Naive B cell (primary cell): Measurements from ENCODE around the gene GPS1. TPM values are rescaled to one million over a fixed set of nuclear protein-coding genes. Genes with fewer than 3 reads are reported as not detected.

Experiments used
- ATAC-seq, 2 donors: fragments of 150-1000 bp; cut with Tn5 transposase; 2 replicates each; pipeline ENCODE4 v1.10.0; 2021; ENCODE audit warnings: low read depth in 2 of 2, mild to moderate bottlenecking in 2 of 2, moderate library complexity in 2 of 2
- DNase-seq: peaks from one replicate; pipeline ENCODE4 v3.0.0; 2022
- H3K27ac Mint-ChIP-seq, 6 donors: one replicate each; pipeline ENCODE4 v1.8.0; 2020 to 2022; ENCODE audit warnings: mild to moderate bottlenecking in 6 of 6, mixed read lengths in 6 of 6, moderate library complexity in 5 of 6, inconsistent platforms in 2 of 6
- H3K27me3 Mint-ChIP-seq, 3 donors: one replicate each; pipeline ENCODE4 v1.8.0; 2021 to 2022; ENCODE audit warnings: mixed read lengths in 3 of 3, mild to moderate bottlenecking in 1 of 3
- H3K36me3 Mint-ChIP-seq, 2 donors: one replicate each; pipeline ENCODE4 v1.8.0; 2020 to 2022; ENCODE audit warnings: mixed read lengths in 2 of 2, inconsistent platforms in 1 of 2, mild to moderate bottlenecking in 1 of 2
- H3K4me1 Mint-ChIP-seq, 3 donors: one replicate each; pipeline ENCODE4 v1.8.0; 2020 to 2022; ENCODE audit warnings: mixed read lengths in 3 of 3, inconsistent platforms in 1 of 3, mild to moderate bottlenecking in 1 of 3, moderate library complexity in 1 of 3
- H3K4me3 Mint-ChIP-seq, 8 donors: one replicate each; pipeline ENCODE4 v1.8.0; 2020 to 2022; ENCODE audit warnings: mild to moderate bottlenecking in 8 of 8, mixed read lengths in 8 of 8, moderate library complexity in 8 of 8, inconsistent platforms in 2 of 8
- H3K9me3 Mint-ChIP-seq, 7 donors: one replicate each; pipeline ENCODE4 v1.8.0; 2020 to 2022; ENCODE audit warnings: mixed read lengths in 7 of 7, mild to moderate bottlenecking in 5 of 7, inconsistent platforms in 2 of 7, moderate library complexity in 1 of 7
- polyA plus RNA-seq, 6 donors: library from polyadenylated mRNA; unstranded; fragments of 300-500 nt; fragmentation: Illumina TruSeq; gene quantifications; one replicate each; pipeline ENCODE4 v1.2.3, GENCODE V29; 2021; ENCODE audit warnings: low read depth in 6 of 6

Gene GPS1
- polyA plus RNA-seq, 6 donors from 2014 or later, result 103 to 138 (median 109) TPM

- H3K4me1 Mint-ChIP-seq, result no peaks in the 10 kb centered on the region
- no peaks in the 10 kb centered on the region for H3K36me3 Mint-ChIP-seq
- H3K9me3 Mint-ChIP-seq, result no peaks in the 10 kb centered on the region
- no peak overlapping the region for H3K4me3 Mint-ChIP-seq
- H3K27ac Mint-ChIP-seq, result no peak overlapping the region
- ATAC-seq (no peak), DNase-seq (no peak)
- no peaks in the 10 kb centered on the region for H3K27me3 Mint-ChIP-seq
These were observed 40.8 kb upstream of the GPS1 start for GRCh38 chr17:82010575-82011525.

GRCh38 chr17:82011617-82012187 is 40.0 kb upstream of the GPS1 start:
- H3K4me3 Mint-ChIP-seq, result no peak overlapping the region
- no peaks in the 10 kb centered on the region for H3K4me1 Mint-ChIP-seq
- H3K27ac Mint-ChIP-seq, result no peak overlapping the region
- ATAC-seq (no peak), DNase-seq (no peak)
- H3K36me3 Mint-ChIP-seq, result no peaks in the 10 kb centered on the region
- H3K9me3 Mint-ChIP-seq, result no peaks in the 10 kb centered on the region
- no peaks in the 10 kb centered on the region for H3K27me3 Mint-ChIP-seq

GRCh38 chr17:82012261-82012639 is 39.4 kb upstream of the GPS1 start:
- DNase-seq (no peak), ATAC-seq (no peak)
- H3K36me3 Mint-ChIP-seq, result no peaks in the 10 kb centered on the region
- no peaks in the 10 kb centered on the region for H3K4me1 Mint-ChIP-seq
- H3K4me3 Mint-ChIP-seq, result no peak overlapping the region
- no peaks in the 10 kb centered on the region for H3K9me3 Mint-ChIP-seq
- no peaks in the 10 kb centered on the region for H3K27me3 Mint-ChIP-seq
- no peak overlapping the region for H3K27ac Mint-ChIP-seq

- H3K4me1 Mint-ChIP-seq, result no peaks in the 10 kb centered on the region
These were observed 38.9 kb upstream of the GPS1 start for GRCh38 chr17:82012640-82013295.

GRCh38 chr17:82013341-82013740 is 38.4 kb upstream of the GPS1 start:
- Mint-ChIP-seq H3K27me3 (no peaks in the 10 kb centered on the region), H3K4me1 (no peaks in the 10 kb centered on the region), H3K36me3 (no peaks in the 10 kb centered on the region), H3K9me3 (no peaks in the 10 kb centered on the region), H3K4me3 (no peak overlapping the region), H3K27ac (no peak overlapping the region)
- no peak for ATAC-seq
- no peak for DNase-seq

More at GRCh38 chr17:82012640-82013295, 38.9 kb upstream of the GPS1 start:
- Mint-ChIP-seq H3K9me3 (no peaks in the 10 kb centered on the region), H3K27ac (no peak overlapping the region), H3K36me3 (no peaks in the 10 kb centered on the region), H3K27me3 (no peaks in the 10 kb centered on the region), H3K4me3 (no peak overlapping the region)
- ATAC-seq (no peak), DNase-seq (no peak)

- Mint-ChIP-seq H3K4me1 (no peaks in the 10 kb centered on the region), H3K36me3 (no peaks in the 10 kb centered on the region), H3K27me3 (no peaks in the 10 kb centered on the region), H3K9me3 (no peaks in the 10 kb centered on the region), H3K4me3 (no peak overlapping the region), H3K27ac (no peak overlapping the region)
- ATAC-seq, result no peak
- DNase-seq, result no peak
These were observed 37.9 kb upstream of the GPS1 start for GRCh38 chr17:82013772-82014321.

- no peaks in the 10 kb centered on the region for H3K4me1 Mint-ChIP-seq
- DNase-seq (no peak), ATAC-seq (no peak)
- H3K27ac Mint-ChIP-seq, result no peak overlapping the region
- no peak overlapping the region for H3K4me3 Mint-ChIP-seq
- no peaks in the 10 kb centered on the region for H3K36me3 Mint-ChIP-seq
- H3K27me3 Mint-ChIP-seq, result no peaks in the 10 kb centered on the region
- H3K9me3 Mint-ChIP-seq, result no peaks in the 10 kb centered on the region
These were observed 37.3 kb upstream of the GPS1 start for GRCh38 chr17:82014432-82014831.

- ATAC-seq (no peak), DNase-seq (no peak)
- Mint-ChIP-seq H3K27ac (no peak overlapping the region), H3K4me1 (no peaks in the 10 kb centered on the region), H3K4me3 (no peak overlapping the region), H3K27me3 (no peaks in the 10 kb centered on the region), H3K9me3 (no peaks in the 10 kb centered on the region), H3K36me3 (no peaks in the 10 kb centered on the region)
These were observed 36.8 kb upstream of the GPS1 start for GRCh38 chr17:82014971-82015310.

GRCh38 chr17:82015311-82015971 is 36.3 kb upstream of the GPS1 start:
- peaks cover 0 to under 1% (median 0%) of the 10 kb centered on the region in 3 donors for H3K4me1 Mint-ChIP-seq
- ATAC-seq (no peak), DNase-seq (no peak)
- H3K4me3 Mint-ChIP-seq, result no peak overlapping the region
- no peak overlapping the region for H3K27ac Mint-ChIP-seq
- H3K27me3 Mint-ChIP-seq, result no peaks in the 10 kb centered on the region
- no peaks in the 10 kb centered on the region for H3K36me3 Mint-ChIP-seq
- no peaks in the 10 kb centered on the region for H3K9me3 Mint-ChIP-seq

GRCh38 chr17:82016061-82016874 is 35.4 kb upstream of the GPS1 start:
- ATAC-seq (no peak), DNase-seq (no peak)
- Mint-ChIP-seq H3K4me3 (no peak overlapping the region), H3K4me1 (peaks cover under 1 to 3% (median 2%) of the 10 kb centered on the region in 3 donors), H3K27me3 (no peaks in the 10 kb centered on the region), H3K36me3 (no peaks in the 10 kb centered on the region), H3K27ac (no peak overlapping the region), H3K9me3 (no peaks in the 10 kb centered on the region)

- no peaks in the 10 kb centered on the region for H3K9me3 Mint-ChIP-seq
- no peak overlapping the region for H3K4me3 Mint-ChIP-seq
- ATAC-seq (no peak), DNase-seq (no peak)
- peaks cover 3 to 9% (median 7%) of the 10 kb centered on the region in 3 donors for H3K4me1 Mint-ChIP-seq
- no peaks in the 10 kb centered on the region for H3K27me3 Mint-ChIP-seq
- H3K36me3 Mint-ChIP-seq, result no peaks in the 10 kb centered on the region
- no peak overlapping the region for H3K27ac Mint-ChIP-seq
These were observed 34.7 kb upstream of the GPS1 start for GRCh38 chr17:82016875-82017459.

GRCh38 chr17:82017612-82018151 is 34.0 kb upstream of the GPS1 start:
- H3K27me3 Mint-ChIP-seq, result no peaks in the 10 kb centered on the region
- H3K4me1 Mint-ChIP-seq, result peaks cover 3 to 11% (median 9%) of the 10 kb centered on the region in 3 donors
- no peak overlapping the region for H3K4me3 Mint-ChIP-seq
- H3K36me3 Mint-ChIP-seq, result no peaks in the 10 kb centered on the region
- H3K27ac Mint-ChIP-seq, result peak overlapping the region in 2 of 6 donors; percentile 38 to 47
- ATAC-seq (no peak), DNase-seq (no peak)
- no peaks in the 10 kb centered on the region for H3K9me3 Mint-ChIP-seq
